Smooth muscle cell (in vitro differentiated cells): ENCODE data around the gene ASIC4. TPM values are rescaled to one million over a fixed set of nuclear protein-coding genes. Genes with fewer than 3 reads are reported as not detected.

Source experiments
- DNase-seq: peaks from one replicate; lab custom pipeline; 2025; ENCODE audit not compliant: unreplicated experiment; lab: John Stamatoyannopoulos, UW
- H2AFZ ChIP-seq: fragments of 200-600 bp; sonication (generic); 2 replicates; pipeline ENCODE4 v1.6.0; 2016; ENCODE audit warnings: antibody characterized with exemption, low read depth, mild to moderate bottlenecking
- H3F3A ChIP-seq: fragments of 200-600 bp; sonication (generic); 2 replicates; pipeline ENCODE4 v1.6.0; 2017; ENCODE audit warnings: antibody characterized with exemption, low read depth
- H3K27ac ChIP-seq: fragments of 200-600 bp; sonication (generic); 2 replicates; pipeline ENCODE4 v1.5.1; 2016; ENCODE audit warnings: low read depth, mild to moderate bottlenecking
- H3K27me3 ChIP-seq: fragments of 200-600 bp; sonication (generic); 2 replicates; pipeline ENCODE4 v1.6.1; 2016; ENCODE audit warnings: low read depth, mild to moderate bottlenecking
- H3K36me3 ChIP-seq: fragments of 200-600 bp; sonication (generic); 2 replicates; pipeline ENCODE4 v1.5.1; 2016; ENCODE audit warnings: low read depth
- H3K4me1 ChIP-seq: fragments of 200-600 bp; sonication (generic); 2 replicates; pipeline ENCODE4 v1.5.1; 2016; ENCODE audit warnings: low read depth
- H3K4me2 ChIP-seq: fragments of 200-600 bp; sonication (generic); 2 replicates; pipeline ENCODE4 v1.6.0; 2016; ENCODE audit warnings: mild to moderate bottlenecking
- H3K4me3 ChIP-seq: fragments of 200-600 bp; sonication (generic); 2 replicates; pipeline ENCODE4 v1.5.1; 2016; ENCODE audit warnings: mild to moderate bottlenecking
- H3K79me2 ChIP-seq: fragments of 200-600 bp; sonication (generic); 2 replicates; pipeline ENCODE4 v1.6.0; 2016; ENCODE audit warnings: low read depth, mild to moderate bottlenecking
- H3K9ac ChIP-seq: fragments of 200-600 bp; sonication (generic); 2 replicates; pipeline ENCODE4 v1.6.0; 2016; ENCODE audit warnings: low read depth
- H3K9me3 ChIP-seq: fragments of 200-600 bp; sonication (generic); replicated peaks from 2 replicates; pipeline ENCODE4 v1.5.1; 2016; ENCODE audit warnings: low read depth
- H4K20me1 ChIP-seq: fragments of 200-600 bp; sonication (generic); 2 replicates; pipeline ENCODE4 v1.6.0; 2016; ENCODE audit warnings: low read depth
- WGBS: methylation state at CpG from one replicate; pipeline ENCODE4 v1.1.7; 2016; ENCODE audit warnings: low lambda C conversion rate; 5-methylcytosine and 5-hydroxymethylcytosine counted together
- polyA plus RNA-seq: library from polyadenylated mRNA; unstranded; fragments of >200 nt; fragmentation: Nextera tagmentation; extraction: Ambion mirVana; gene quantifications from 2 replicates; pipeline ENCODE4 v1.2.1, GENCODE V29; 2016
- total RNA-seq: library from RNA; depleted of rRNA; stranded (reverse); fragments of >200 nt; gene quantifications from 2 replicates; pipeline ENCODE4 v1.2.3, GENCODE V29; 2014
- TF ChIP-seq, protein P1 (sequence below): fragments of 200-600 bp; sonication (generic); IDR thresholded peaks from 2 replicates; pipeline ENCODE4 v1.5.1; 2017; ENCODE audit warnings: borderline replicate concordance, mild to moderate bottlenecking, antibody characterized with exemption; ENCODE audit not compliant: insufficient read depth, poor library complexity, severe bottlenecking

The ASIC4 gene
- total and polyA plus RNA-seq, 2 experiments from 2014 or later, result 0.32 to 0.49 TPM

GRCh38 chr2:219559156-219559915 lies 45.1 kb downstream of the ASIC4 start:
- Histone ChIP-seq H3K79me2 (no peaks in the 10 kb centered on the region), H3K27me3 (no peaks in the 10 kb centered on the region), H3K36me3 (no peaks in the 10 kb centered on the region), H3K9me3 (no peaks in the 10 kb centered on the region), H3K27ac (no peak overlapping the region), H3K4me1 (no peaks in the 10 kb centered on the region), H4K20me1 (no peaks in the 10 kb centered on the region), H3K9ac (no peak overlapping the region), H3F3A (no peaks in the 10 kb centered on the region), H3K4me3 (no peak overlapping the region), H3K4me2 (no peak overlapping the region), H2AFZ (no peak overlapping the region)
- 96% methylated on average over 20 of the region's 20 CpGs for WGBS
- TF ChIP-seq, protein P1, sequence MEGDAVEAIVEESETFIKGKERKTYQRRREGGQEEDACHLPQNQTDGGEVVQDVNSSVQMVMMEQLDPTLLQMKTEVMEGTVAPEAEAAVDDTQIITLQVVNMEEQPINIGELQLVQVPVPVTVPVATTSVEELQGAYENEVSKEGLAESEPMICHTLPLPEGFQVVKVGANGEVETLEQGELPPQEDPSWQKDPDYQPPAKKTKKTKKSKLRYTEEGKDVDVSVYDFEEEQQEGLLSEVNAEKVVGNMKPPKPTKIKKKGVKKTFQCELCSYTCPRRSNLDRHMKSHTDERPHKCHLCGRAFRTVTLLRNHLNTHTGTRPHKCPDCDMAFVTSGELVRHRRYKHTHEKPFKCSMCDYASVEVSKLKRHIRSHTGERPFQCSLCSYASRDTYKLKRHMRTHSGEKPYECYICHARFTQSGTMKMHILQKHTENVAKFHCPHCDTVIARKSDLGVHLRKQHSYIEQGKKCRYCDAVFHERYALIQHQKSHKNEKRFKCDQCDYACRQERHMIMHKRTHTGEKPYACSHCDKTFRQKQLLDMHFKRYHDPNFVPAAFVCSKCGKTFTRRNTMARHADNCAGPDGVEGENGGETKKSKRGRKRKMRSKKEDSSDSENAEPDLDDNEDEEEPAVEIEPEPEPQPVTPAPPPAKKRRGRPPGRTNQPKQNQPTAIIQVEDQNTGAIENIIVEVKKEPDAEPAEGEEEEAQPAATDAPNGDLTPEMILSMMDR, result no peak
- DNase-seq, result no peak

GRCh38 chr2:219560037-219560892 lies 46.0 kb downstream of the ASIC4 start:
- Histone ChIP-seq H3K9ac (no peak overlapping the region), H4K20me1 (no peaks in the 10 kb centered on the region), H3K79me2 (no peaks in the 10 kb centered on the region), H3K27me3 (no peaks in the 10 kb centered on the region), H3F3A (no peaks in the 10 kb centered on the region), H3K4me2 (no peak overlapping the region), H3K27ac (no peak overlapping the region), H3K4me1 (no peaks in the 10 kb centered on the region), H3K36me3 (no peaks in the 10 kb centered on the region), H3K4me3 (no peak overlapping the region), H2AFZ (no peak overlapping the region), H3K9me3 (no peaks in the 10 kb centered on the region)
- no peak for DNase-seq
- 64% methylated on average over 6 of the region's 8 CpGs for WGBS
- TF ChIP-seq, protein P1, result peak; percentile 82

DNA sequence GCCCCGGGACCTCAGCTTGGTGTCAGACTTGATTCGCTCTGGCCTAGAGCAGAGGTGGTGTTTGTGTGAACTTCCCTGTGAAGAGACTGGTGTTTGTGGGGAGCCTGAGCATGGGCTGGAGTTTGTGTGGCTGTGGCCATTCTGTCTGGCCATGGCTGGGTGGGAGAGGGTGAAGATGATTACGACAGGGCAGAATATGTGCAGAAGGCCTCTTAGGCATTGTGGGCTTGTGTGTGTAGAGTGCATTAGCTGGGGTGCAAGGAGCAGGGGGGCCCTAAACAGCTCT lies 46.6 kb downstream of the ASIC4 start:
- no peak overlapping the region for H3K4me2 ChIP-seq
- H3K4me3 ChIP-seq, result no peak overlapping the region
- no peaks in the 10 kb centered on the region for H3F3A ChIP-seq
- no peak overlapping the region for H3K27ac ChIP-seq
- no peak overlapping the region for H2AFZ ChIP-seq
- H3K9ac ChIP-seq, result no peak overlapping the region
- DNase-seq, result no peak
- H3K36me3 ChIP-seq, result no peaks in the 10 kb centered on the region
- H3K27me3 ChIP-seq, result no peaks in the 10 kb centered on the region
- H3K79me2 ChIP-seq, result no peaks in the 10 kb centered on the region
- no peaks in the 10 kb centered on the region for H3K4me1 ChIP-seq
- 96% methylated on average over 3 of the region's 3 CpGs for WGBS
- TF ChIP-seq, protein P1, result no peak
- no peaks in the 10 kb centered on the region for H3K9me3 ChIP-seq
- H4K20me1 ChIP-seq, result no peaks in the 10 kb centered on the region
